Activated CD4-positive, alpha-beta T cell treated with anti-CD3 and anti-CD28 coated beads for 36 hours (primary cell): ENCODE data around the gene CELSR1. TPM values are rescaled to one million over a fixed set of nuclear protein-coding genes. Genes with fewer than 3 reads are reported as not detected.

Experiments
- ATAC-seq: fragments of 200-7000 bp; cut with Tn5 transposase; one replicate; pipeline ENCODE4 v1.10.0; 2021; ENCODE audit warnings: mild to moderate bottlenecking, moderate library complexity
- CTCF ChIA-PET: fragments of 350-600 bp; sonication (Branson Sonifier 250); formaldehyde crosslinking; loops from one replicate; lab custom pipeline; 2021; ENCODE audit warnings: antibody characterized with exemption; lab: Charles Lee
- POLR2A ChIA-PET: fragments of 350-600 bp; sonication (Branson Sonifier 250); formaldehyde crosslinking; loops from one replicate; lab custom pipeline; 2021; ENCODE audit warnings: antibody characterized with exemption, inconsistent platforms; lab: Charles Lee
- DNase-seq: peaks from one replicate; pipeline ENCODE4 v3.0.0-alpha.2; 2020
- H3K27ac Mint-ChIP-seq: one replicate; pipeline ENCODE4 v1.8.0; 2021; ENCODE audit warnings: mixed read lengths
- H3K27me3 Mint-ChIP-seq: one replicate; pipeline ENCODE4 v1.8.0; 2021; ENCODE audit warnings: mixed read lengths
- H3K36me3 Mint-ChIP-seq: one replicate; pipeline ENCODE4 v1.8.0; 2021; ENCODE audit warnings: low read depth, mixed read lengths
- H3K4me1 Mint-ChIP-seq: one replicate; pipeline ENCODE4 v1.8.0; 2021; ENCODE audit warnings: mixed read lengths
- H3K4me3 Mint-ChIP-seq: one replicate; pipeline ENCODE4 v1.8.0; 2021; ENCODE audit warnings: mild to moderate bottlenecking, moderate library complexity, mixed read lengths
- H3K9me3 Mint-ChIP-seq: one replicate; pipeline ENCODE4 v1.8.0; 2021; ENCODE audit warnings: low read depth, mixed read lengths
- intact Hi-C, 2 experiments: fragments of 100-400 bp; cut with DNase I in 1 of 2; cut with micrococcal nuclease in 1 of 2; formaldehyde crosslinking; loops; one replicate each; pipeline versions ENCODE4 v1.14.2 to v1.15.1; 2022 to 2024; cut with DNase I, micrococcal nuclease
- total RNA-seq, 2 experiments: library from RNA; stranded (reverse); gene quantifications; one replicate each; pipeline ENCODE4 v1.2.3, GENCODE V29; 2021

The CELSR1 gene
- total RNA-seq, 2 experiments from 2014 or later = 0.43 to 0.46 TPM

DNA sequence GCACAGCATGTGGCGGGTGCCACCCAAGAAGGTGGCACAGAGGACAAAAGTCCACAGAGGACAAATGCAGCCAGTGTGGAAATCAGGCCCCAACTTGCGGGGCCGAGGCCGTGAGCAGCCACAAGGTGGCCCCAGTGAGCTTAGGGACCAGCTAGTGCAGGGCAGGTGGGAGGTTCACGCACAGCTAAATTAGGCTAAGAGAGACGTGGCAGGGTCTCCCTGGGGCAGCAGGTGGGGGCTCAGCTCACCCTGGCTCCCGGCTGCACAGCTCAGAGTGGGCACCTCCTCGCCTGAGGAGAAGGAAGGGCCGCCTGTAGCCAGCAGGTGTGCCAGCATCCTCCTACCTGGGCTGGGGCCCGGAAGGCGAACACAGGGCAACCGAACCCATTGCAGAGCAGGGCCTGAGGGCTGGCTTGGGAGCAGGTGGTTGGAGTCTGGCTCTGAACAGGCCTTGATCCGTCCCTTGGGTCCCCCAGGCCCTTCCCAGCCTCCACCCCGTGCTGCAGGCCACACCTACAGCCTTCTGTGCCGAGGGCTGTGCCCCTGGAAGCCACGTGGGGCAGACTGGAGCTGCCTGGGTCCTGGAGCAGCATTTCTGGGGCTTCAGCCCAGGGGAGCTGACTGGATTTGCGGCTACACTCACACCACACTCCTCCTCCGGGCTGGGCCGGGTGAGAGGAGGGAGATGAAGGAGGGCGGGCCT lies 26.1 kb upstream of the CELSR1 start:
- Mint-ChIP-seq H3K27ac (peak overlapping the region; percentile 51), H3K36me3 (no peaks in the 10 kb centered on the region), H3K4me1 (peaks cover 9% of the 10 kb centered on the region), H3K9me3 (no peaks in the 10 kb centered on the region), H3K4me3 (peak overlapping the region; percentile 33), H3K27me3 (no peaks in the 10 kb centered on the region)
- CTCF ChIA-PET = interaction anchor here (0.6 to 2.8 kb wide), 44 partner anchors 8 to 457 kb away, joined by 3 to 19 read pairs (median 4); partner anchors contain the start of genes CDPF1 and TBC1D22A
- DNase-seq = peak; percentile 90
- intact Hi-C loops = loop anchor here (1.0 to 5.0 kb wide), 7 partner anchors 41 to 240 kb away; partner anchors contain the start of gene CERK (in 2 of the 2)
- ATAC-seq = peak; percentile 87
- POLR2A ChIA-PET = interaction anchor here (0.5 to 1.0 kb wide), 3 partner anchors 35 to 167 kb away, joined by 4 to 6 read pairs (median 5); no protein-coding TSS in a partner anchor

DNA sequence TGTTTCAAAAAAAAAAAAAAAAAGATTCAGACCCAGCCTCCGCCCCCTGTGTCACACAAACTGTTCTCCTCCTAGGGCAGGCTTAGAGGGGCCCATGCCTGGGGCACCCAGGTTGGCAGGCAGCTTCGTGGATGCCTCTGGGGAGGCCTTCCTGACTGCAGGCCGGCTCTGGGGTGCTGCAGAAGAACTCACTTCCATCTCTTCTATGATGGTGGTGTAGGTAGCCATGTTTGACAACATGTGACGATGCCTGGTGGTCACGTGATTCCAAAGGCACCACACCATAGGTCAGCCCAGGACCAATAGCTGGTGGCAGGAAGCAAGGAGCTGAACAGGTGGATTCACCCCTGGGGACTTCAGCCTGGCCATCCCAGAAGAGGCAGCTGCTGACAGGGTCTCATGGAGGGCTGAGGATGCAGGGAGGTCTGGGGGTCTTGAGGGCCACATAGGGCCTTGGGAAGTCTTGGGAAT lies 24.1 kb upstream of the CELSR1 start:
- peaks cover 9% of the 10 kb centered on the region for H3K4me1 Mint-ChIP-seq
- DNase-seq (peak; percentile 74), ATAC-seq (peak; percentile 69)
- H3K4me3 Mint-ChIP-seq = peak overlapping the region; percentile 17
- no peak overlapping the region for H3K27ac Mint-ChIP-seq
- CTCF ChIA-PET = interaction anchor here (2.8 kb wide), 1 partner anchor 196 kb away, joined by 17 read pairs; no protein-coding TSS in a partner anchor
- intact Hi-C loops = loop anchor here in 1 of 2 experiments (5.0 kb wide), 2 partner anchors 176 to 241 kb away; partner anchors contain the start of gene CERK
- no peaks in the 10 kb centered on the region for H3K36me3 Mint-ChIP-seq
- POLR2A ChIA-PET = interaction anchor here (0.6 to 0.7 kb wide), 2 partner anchors 9 to 41 kb away, joined by 3 to 5 read pairs; no protein-coding TSS in a partner anchor
- peaks cover 5% of the 10 kb centered on the region for H3K9me3 Mint-ChIP-seq
- no peaks in the 10 kb centered on the region for H3K27me3 Mint-ChIP-seq

DNA sequence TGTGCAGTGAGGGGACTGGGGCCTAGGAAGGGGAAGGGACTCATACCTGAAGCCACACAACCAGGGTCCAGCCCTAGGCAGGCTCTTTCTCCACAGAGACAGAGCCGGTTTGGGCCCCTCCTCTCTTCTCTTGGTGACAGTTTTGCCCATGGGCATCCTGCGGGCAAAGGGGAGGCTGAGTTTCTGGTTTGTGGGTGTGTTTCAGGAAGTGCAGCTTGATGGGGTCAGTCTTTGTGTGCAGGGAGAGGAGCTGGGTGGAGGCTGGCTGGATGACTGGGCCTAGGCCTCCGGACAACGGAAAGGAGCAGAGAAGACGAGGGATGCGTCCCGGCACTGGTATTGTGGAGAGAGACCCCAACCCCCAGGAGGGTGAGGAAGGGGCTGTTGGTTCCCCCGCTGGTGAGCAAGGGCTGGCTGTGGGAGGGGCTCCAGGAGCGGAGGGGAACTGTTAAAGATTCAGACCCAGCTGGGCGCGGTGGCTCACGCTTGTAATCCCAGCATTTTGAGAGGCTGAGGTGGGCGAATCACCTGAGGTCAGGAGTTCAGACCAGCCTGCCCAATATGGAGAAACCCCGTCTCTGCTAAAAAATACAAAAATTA lies 23.4 kb upstream of the CELSR1 start:
- Mint-ChIP-seq H3K4me1 (peaks cover 9% of the 10 kb centered on the region), H3K36me3 (no peaks in the 10 kb centered on the region), H3K27ac (no peak overlapping the region), H3K4me3 (no peak overlapping the region), H3K9me3 (peaks cover 5% of the 10 kb centered on the region), H3K27me3 (no peaks in the 10 kb centered on the region)
- POLR2A ChIA-PET = interaction anchor here (0.6 to 0.7 kb wide), 2 partner anchors 9 to 42 kb away, joined by 3 to 5 read pairs; no protein-coding TSS in a partner anchor
- CTCF ChIA-PET = interaction anchor here (0.7 kb wide), 2 partner anchors 127 to 327 kb away, joined by 3 to 4 read pairs; no protein-coding TSS in a partner anchor
- intact Hi-C loops = loop anchor here in 1 of 2 experiments (5.0 kb wide), 2 partner anchors 177 to 242 kb away; partner anchors contain the start of gene CERK
- ATAC-seq (no peak), DNase-seq (peak; percentile 3)

DNA sequence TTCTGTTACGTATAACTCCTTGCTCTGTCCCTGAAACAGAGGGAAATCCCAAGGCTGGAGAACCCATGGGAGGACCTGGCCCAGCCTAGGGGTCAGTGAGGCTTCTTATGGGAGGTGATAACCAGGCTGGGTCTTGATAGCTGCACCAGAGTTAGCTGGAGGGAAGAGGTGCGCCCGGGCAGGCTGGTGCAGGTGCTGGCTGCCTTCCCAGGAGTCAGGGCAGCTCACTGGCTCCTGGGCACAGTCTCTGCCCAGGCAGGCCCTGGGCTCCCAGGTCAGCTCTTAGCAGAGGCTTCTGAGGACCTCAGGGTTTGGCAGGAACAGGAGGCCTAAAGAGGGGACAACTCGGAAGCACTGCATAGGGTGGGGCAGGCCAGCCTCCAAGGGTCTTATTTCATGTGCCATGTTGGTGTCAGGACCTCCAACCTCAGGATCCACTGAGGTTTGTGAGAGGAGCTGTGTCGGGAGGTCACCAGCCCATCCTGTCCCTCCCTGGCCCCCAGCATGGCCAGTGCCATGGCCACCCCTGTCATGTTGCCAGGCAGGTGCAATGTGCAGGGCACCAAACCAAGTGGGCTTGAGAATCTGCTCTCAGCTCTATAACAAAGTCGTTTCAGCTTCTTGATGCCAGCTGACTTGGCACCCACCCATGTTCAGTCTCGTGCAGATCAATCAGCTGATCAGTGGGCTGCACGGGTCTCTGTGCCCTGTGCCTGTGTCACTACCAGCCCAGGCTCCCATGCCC lies 20.5 kb upstream of the CELSR1 start:
- CTCF ChIA-PET = interaction anchor here (0.7 to 0.8 kb wide), 2 partner anchors 55 to 64 kb away, joined by 3 to 7 read pairs; no protein-coding TSS in a partner anchor

DNA sequence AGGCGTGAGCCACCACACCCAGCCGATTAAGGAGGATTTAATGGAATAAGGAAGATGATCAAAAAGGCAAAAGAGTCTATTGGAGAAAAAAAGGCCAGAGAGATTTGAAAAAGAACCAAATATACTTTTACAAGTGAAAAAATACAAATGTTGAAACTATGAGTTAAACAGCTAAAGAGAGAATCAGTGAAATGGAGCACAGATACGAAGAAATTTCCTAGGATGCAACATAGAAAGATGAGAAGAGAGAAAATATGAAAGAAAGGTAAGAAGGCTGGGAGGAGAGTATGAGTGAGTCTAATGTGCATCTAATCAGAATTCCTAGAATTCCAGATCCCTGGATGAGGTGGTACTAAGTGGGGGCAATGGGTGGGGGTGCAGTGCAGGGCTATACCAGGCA lies 19.4 kb upstream of the CELSR1 start:
- DNase-seq (no peak), ATAC-seq (no peak)
- Mint-ChIP-seq H3K4me3 (no peak overlapping the region), H3K9me3 (peaks cover 9% of the 10 kb centered on the region), H3K27ac (no peak overlapping the region), H3K27me3 (no peaks in the 10 kb centered on the region), H3K36me3 (no peaks in the 10 kb centered on the region), H3K4me1 (peaks cover 2% of the 10 kb centered on the region)
- POLR2A ChIA-PET = no interaction called here
- CTCF ChIA-PET = no interaction called here
- intact Hi-C loops = no loop called here

More for the DNA sequence above, 20.5 kb upstream of the CELSR1 start:
- Mint-ChIP-seq H3K9me3 (peaks cover 7% of the 10 kb centered on the region), H3K4me1 (peaks cover 2% of the 10 kb centered on the region), H3K36me3 (no peaks in the 10 kb centered on the region), H3K27me3 (no peaks in the 10 kb centered on the region), H3K4me3 (no peak overlapping the region), H3K27ac (no peak overlapping the region)
- POLR2A ChIA-PET = no interaction called here
- intact Hi-C loops = no loop called here
- ATAC-seq (no peak), DNase-seq (no peak)

DNA sequence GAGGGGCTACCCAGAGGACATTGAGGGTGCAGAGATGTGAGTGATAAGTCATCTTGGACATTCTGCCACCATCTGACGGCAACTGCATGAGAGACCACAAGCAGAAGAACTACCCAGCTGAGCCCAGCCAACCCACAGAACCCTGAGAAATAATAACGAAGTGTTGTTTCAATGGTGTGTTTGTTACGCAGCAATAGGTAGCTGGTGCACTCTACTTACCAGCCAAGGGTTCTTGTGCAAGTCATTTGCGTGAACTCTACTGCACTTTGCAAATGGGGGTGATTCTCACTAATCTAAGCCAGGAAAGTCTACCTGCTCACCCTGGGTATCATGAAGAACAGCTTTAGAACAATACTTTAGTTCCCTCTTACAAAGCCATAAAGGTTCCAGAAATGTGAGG lies 15.8 kb upstream of the CELSR1 start:
- peaks cover 9% of the 10 kb centered on the region for H3K9me3 Mint-ChIP-seq
- H3K4me3 Mint-ChIP-seq = no peak overlapping the region
- ChIA-PET CTCF (interaction anchor here (1.1 to 1.3 kb wide), 3 partner anchors 10 to 547 kb away, joined by 3 to 5 read pairs (median 4); no protein-coding TSS in a partner anchor), POLR2A (no interaction called here)
- no peak overlapping the region for H3K27ac Mint-ChIP-seq
- no peaks in the 10 kb centered on the region for H3K36me3 Mint-ChIP-seq
- no peak for ATAC-seq
- no peaks in the 10 kb centered on the region for H3K4me1 Mint-ChIP-seq
- H3K27me3 Mint-ChIP-seq = no peaks in the 10 kb centered on the region
- intact Hi-C loops = no loop called here
- no peak for DNase-seq

DNA sequence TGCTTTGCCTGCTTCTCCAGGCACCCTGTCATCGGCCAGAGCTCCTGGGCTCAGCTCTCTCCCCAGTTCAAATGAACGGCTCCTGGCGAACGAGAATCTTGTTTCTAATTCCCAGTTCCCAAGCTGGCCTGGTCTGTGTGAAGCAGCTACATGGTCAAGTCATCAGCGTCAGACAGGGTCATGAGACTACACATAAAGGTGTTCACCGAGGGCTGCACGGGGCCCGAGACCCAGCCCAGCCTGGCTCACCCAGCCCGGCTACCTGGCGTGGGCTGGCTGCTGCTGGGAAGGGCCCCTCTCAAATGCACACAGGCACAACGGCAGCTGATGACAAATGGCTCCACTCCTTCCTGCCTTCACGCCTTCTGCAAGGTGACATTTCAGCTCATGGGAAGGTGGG lies 14.6 kb upstream of the CELSR1 start:
- H3K4me1 Mint-ChIP-seq = no peaks in the 10 kb centered on the region
- H3K9me3 Mint-ChIP-seq = peaks cover 8% of the 10 kb centered on the region
- H3K27me3 Mint-ChIP-seq = no peaks in the 10 kb centered on the region
- POLR2A ChIA-PET = interaction anchor here (1.0 kb wide), 1 partner anchor 9 kb away, joined by 5 read pairs; no protein-coding TSS in a partner anchor
- H3K36me3 Mint-ChIP-seq = no peaks in the 10 kb centered on the region
- ATAC-seq (no peak), DNase-seq (no peak)
- CTCF ChIA-PET = interaction anchor here (0.6 to 1.5 kb wide), 5 partner anchors 10 to 546 kb away, joined by 3 to 7 read pairs (median 4); no protein-coding TSS in a partner anchor
- H3K27ac Mint-ChIP-seq = no peak overlapping the region
- no peak overlapping the region for H3K4me3 Mint-ChIP-seq
- intact Hi-C loops = no loop called here

DNA sequence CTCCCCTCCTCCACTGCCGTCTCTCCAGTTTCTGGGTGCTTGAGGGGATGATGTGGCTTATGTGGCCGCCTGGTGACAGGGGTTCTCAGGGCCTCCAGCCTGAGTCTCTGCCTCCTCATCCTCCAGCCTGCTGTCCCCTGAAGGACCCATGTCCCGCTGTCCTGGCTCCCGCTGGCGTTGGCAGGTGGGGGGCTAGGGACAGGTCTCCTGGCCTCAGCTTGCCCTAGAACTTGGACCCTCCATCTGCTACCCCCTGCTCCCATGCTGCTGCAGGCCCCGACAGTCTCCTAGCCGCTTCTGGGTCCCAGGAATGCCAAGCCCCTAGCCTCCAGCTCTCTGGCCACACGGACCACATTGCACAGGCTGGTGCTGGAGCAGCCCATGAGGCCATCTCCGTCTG lies 13.9 kb upstream of the CELSR1 start:
- POLR2A ChIA-PET = no interaction called here

DNA sequence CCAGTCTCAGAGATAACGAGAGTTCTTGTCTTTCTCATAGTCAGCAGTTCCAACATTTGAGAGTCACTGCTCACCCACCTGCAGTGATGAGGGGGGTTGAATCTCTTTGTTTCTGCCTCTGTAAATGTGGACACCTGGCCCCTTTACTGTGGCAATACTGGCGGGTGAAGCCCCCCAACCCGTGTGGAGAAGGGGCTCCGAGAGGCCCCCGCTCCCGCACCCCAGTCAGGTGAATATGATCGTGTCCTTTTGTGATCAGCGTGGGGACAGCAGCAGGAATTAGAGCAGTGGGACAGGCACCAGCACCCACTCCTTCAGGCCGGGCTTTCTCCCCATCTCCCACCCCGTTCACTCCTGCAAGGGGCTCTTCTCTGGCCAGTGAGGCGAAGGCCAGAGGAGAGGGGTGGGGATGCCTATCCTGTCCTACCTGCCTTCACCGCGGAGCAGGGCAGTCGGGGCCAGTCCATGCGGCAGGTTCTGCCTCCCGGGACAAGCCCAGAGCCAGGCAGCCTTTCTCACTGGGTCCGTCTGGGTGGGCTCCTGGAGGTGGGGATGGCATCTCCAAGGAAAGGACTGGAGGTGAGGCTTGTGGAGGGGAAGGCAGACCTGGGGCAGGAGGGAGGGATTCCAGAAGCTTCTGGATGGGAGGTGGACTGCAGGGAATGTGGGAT lies 12.7 kb upstream of the CELSR1 start:
- no peak for DNase-seq
- Mint-ChIP-seq H3K27ac (no peak overlapping the region), H3K36me3 (no peaks in the 10 kb centered on the region), H3K9me3 (peaks cover 4% of the 10 kb centered on the region), H3K27me3 (peaks cover under 1% of the 10 kb centered on the region), H3K4me1 (peaks cover 1% of the 10 kb centered on the region), H3K4me3 (no peak overlapping the region)
- ChIA-PET CTCF (no interaction called here), POLR2A (no interaction called here)
- no peak for ATAC-seq
- intact Hi-C loops = loop anchor here in 1 of 2 experiments (10.0 kb wide), 1 partner anchor 555 kb away; no protein-coding TSS in a partner anchor

More for the DNA sequence above, 13.9 kb upstream of the CELSR1 start:
- Mint-ChIP-seq H3K36me3 (no peaks in the 10 kb centered on the region), H3K27me3 (no peaks in the 10 kb centered on the region), H3K9me3 (peaks cover 4% of the 10 kb centered on the region), H3K4me3 (no peak overlapping the region), H3K27ac (no peak overlapping the region), H3K4me1 (no peaks in the 10 kb centered on the region)
- ATAC-seq (no peak), DNase-seq (peak; percentile 1)
- intact Hi-C loops = no loop called here
- CTCF ChIA-PET = interaction anchor here (0.9 to 1.5 kb wide), 2 partner anchors 10 to 12 kb away, joined by 4 to 7 read pairs; no protein-coding TSS in a partner anchor

DNA sequence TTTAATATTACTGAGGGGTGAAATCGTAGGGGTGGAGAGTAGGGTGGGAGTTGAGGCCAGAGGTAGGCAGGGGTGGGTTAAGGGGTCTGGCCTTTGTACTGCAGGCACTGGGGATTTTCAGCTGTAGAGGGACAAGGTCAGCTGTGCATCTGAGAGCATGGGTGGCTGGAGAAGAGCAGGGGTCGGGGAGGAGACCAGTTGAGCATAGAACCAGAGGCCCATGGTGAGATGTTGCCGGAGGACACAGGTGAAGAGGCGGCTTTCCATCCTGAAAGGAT lies 12.1 kb upstream of the CELSR1 start:
- no peaks in the 10 kb centered on the region for H3K36me3 Mint-ChIP-seq
- intact Hi-C loops = loop anchor here in 1 of 2 experiments (10.0 kb wide), 1 partner anchor 555 kb away; no protein-coding TSS in a partner anchor
- POLR2A ChIA-PET = no interaction called here
- no peak overlapping the region for H3K4me3 Mint-ChIP-seq
- peaks cover 4% of the 10 kb centered on the region for H3K4me1 Mint-ChIP-seq
- CTCF ChIA-PET = no interaction called here
- DNase-seq (no peak), ATAC-seq (no peak)
- peaks cover 2% of the 10 kb centered on the region for H3K27me3 Mint-ChIP-seq
- no peak overlapping the region for H3K27ac Mint-ChIP-seq
- H3K9me3 Mint-ChIP-seq = peaks cover 4% of the 10 kb centered on the region
